HCT116 (cell line): ENCODE data around the gene IQGAP2. TPM values are rescaled to one million over a fixed set of nuclear protein-coding genes. Genes with fewer than 3 reads are reported as not detected.
A peak's percentile ranks its signal among the peaks of the same experiment; 100 is the strongest.

Experiments used
- ATAC-seq: fragments of 200-7000 bp; cut with Tn5 transposase; 2 replicates; pipeline ENCODE4 v1.9.1; 2020; ENCODE audit warnings: mild to moderate bottlenecking, moderate library complexity
- BruUV-seq: library from RNA; stranded (reverse); fragments of 400-500 nt; replicated peaks from 2 replicates; lab custom pipeline; 2021; lab: Mats Ljungman, UMichigan
- CTCF ChIA-PET: fragments of 300-600 bp; sonication (Branson Sonifier 250); formaldehyde crosslinking; loops from one replicate; lab custom pipeline; 2021; ENCODE audit warnings: antibody characterized with exemption; lab: Charles Lee
- POLR2A ChIA-PET: fragments of 300-600, 350-600 bp; sonication (Branson Sonifier 250); formaldehyde crosslinking; loops from one replicate; lab custom pipeline; 2021; ENCODE audit warnings: antibody characterized with exemption; lab: Charles Lee
- RAD21 ChIA-PET, 2 experiments: fragments of 300-600 bp; sonication (Branson Sonifier 250); formaldehyde crosslinking; loops; one replicate each; lab custom pipeline; 2023; ENCODE audit warnings: low total read pairs in 2 of 2; ENCODE audit not compliant: uncharacterized antibody in 2 of 2, unreplicated experiment in 2 of 2, low non-redundant PET in 1 of 2; lab: Charles Lee
- DNase-seq: peaks from one replicate; pipeline ENCODE4 v3.0.0-alpha.2; 2010; ENCODE audit warnings: low read depth, low spot score
- H2AFZ ChIP-seq: fragments of 200-600 bp; shearing (Covaris generic), sonication (generic); 2 replicates; pipeline ENCODE4 v1.6.1; 2017; ENCODE audit warnings: low read depth, mixed run types, mixed read lengths, antibody characterized with exemption, low read length; ENCODE audit not compliant: poor library complexity, severe bottlenecking
- H3K27ac ChIP-seq: 2 replicates; pipeline ENCODE4 v1.5.1; 2012; ENCODE audit warnings: low read depth, low read length
- H3K27me3 ChIP-seq: fragments of 200-600 bp; sonication (generic); 2 replicates; pipeline ENCODE4 v1.6.1; 2016; ENCODE audit warnings: mixed run types, low read length, mixed read lengths; ENCODE audit not compliant: insufficient read depth
- H3K36me3 ChIP-seq, 2 experiments: fragments of 200-500 bp in 1 of 2; fragments of 200-600 bp in 1 of 2; sonication (Bioruptor generic) in 1 of 2; sonication (generic) in 1 of 2; 2 replicates each; pipeline versions ENCODE4 v1.5.1 to v1.6.1; 2014 to 2016; ENCODE audit warnings: low read length in 2 of 2, inconsistent platforms in 1 of 2, mixed read lengths in 1 of 2, mixed run types in 1 of 2; ENCODE audit not compliant: insufficient read depth in 2 of 2, control insufficient read depth in 1 of 2
- H3K4me1 ChIP-seq, 2 experiments: fragments of 200-600 bp in 1 of 2; sonication (generic) in 1 of 2; 2 replicates each; pipeline versions ENCODE4 v1.5.1 to v1.6.1; 2012 to 2017; ENCODE audit warnings: low read length in 2 of 2, inconsistent platforms in 1 of 2, mild to moderate bottlenecking in 1 of 2, mixed read lengths in 1 of 2, mixed run types in 1 of 2, moderate library complexity in 1 of 2; ENCODE audit not compliant: insufficient read depth in 2 of 2, control insufficient read depth in 1 of 2
- H3K4me2 ChIP-seq: fragments of 200-600 bp; sonication (generic); 2 replicates; pipeline ENCODE4 v1.6.1; 2017; ENCODE audit warnings: mixed run types, low read length, mixed read lengths
- H3K4me3 ChIP-seq, 2 experiments: fragments of 200-600 bp in 1 of 2; sonication (generic) in 1 of 2; replicated peaks in 1 of 2; 2 replicates each; pipeline ENCODE4 v1.5.1; 2011 to 2016; ENCODE audit warnings: low read length in 2 of 2, control low read depth in 1 of 2, low read depth in 1 of 2, mild to moderate bottlenecking in 1 of 2, mixed read lengths in 1 of 2, mixed run types in 1 of 2
- H3K79me2 ChIP-seq: fragments of 200-600 bp; sonication (generic); 2 replicates; pipeline ENCODE4 v1.6.1; 2017; ENCODE audit warnings: mild to moderate bottlenecking, mixed run types, low read length, moderate library complexity, mixed read lengths; ENCODE audit not compliant: insufficient read depth
- H3K9ac ChIP-seq: fragments of 200-600 bp; sonication (generic); 2 replicates; pipeline ENCODE4 v1.6.1; 2016; ENCODE audit warnings: low read length, mixed read lengths
- H3K9me2 ChIP-seq: fragments of 200-600 bp; sonication (generic), shearing (Covaris generic); 2 replicates; pipeline ENCODE4 v1.6.1; 2017; ENCODE audit warnings: mixed run types, mild to moderate bottlenecking, moderate library complexity; ENCODE audit not compliant: insufficient read depth
- H3K9me3 ChIP-seq, 2 experiments: fragments of 200-500 bp in 1 of 2; fragments of 200-600 bp in 1 of 2; sonication (Bioruptor generic) in 1 of 2; sonication (generic) in 1 of 2; 2 replicates each; pipeline ENCODE4 v1.6.1; 2014 to 2017; ENCODE audit warnings: low read length in 2 of 2, mixed read lengths in 2 of 2, inconsistent platforms in 1 of 2, low read depth in 1 of 2, mild to moderate bottlenecking in 1 of 2, mixed run types in 1 of 2, moderate library complexity in 1 of 2; ENCODE audit not compliant: control insufficient read depth in 1 of 2, insufficient read depth in 1 of 2
- H4K20me1 ChIP-seq: fragments of 200-600 bp; sonication (generic), shearing (Covaris generic); 2 replicates; pipeline ENCODE4 v1.6.1; 2017; ENCODE audit warnings: mixed run types, mild to moderate bottlenecking, moderate library complexity; ENCODE audit not compliant: insufficient read depth
- CBX3 ChIP-seq: IDR thresholded peaks from 2 replicates; pipeline ENCODE4 v1.6.1; 2012; ENCODE audit warnings: low read depth
- CTCF ChIP-seq, 3 experiments: fragments of 200-600 bp in 1 of 3; sonication (generic) in 1 of 3; IDR thresholded peaks in 2 of 3; conservative IDR thresholded peaks in 1 of 3; 2 replicates each; pipeline ENCODE4 v1.5.1; 2012 to 2017; ENCODE audit warnings: low read depth in 2 of 3, low read length in 2 of 3, antibody characterized with exemption in 1 of 3, borderline replicate concordance in 1 of 3, control low read depth in 1 of 3, mild to moderate bottlenecking in 1 of 3, mixed read lengths in 1 of 3, mixed run types in 1 of 3, moderate library complexity in 1 of 3; ENCODE audit not compliant: insufficient read depth in 1 of 3
- EGR1 ChIP-seq: IDR thresholded peaks from 2 replicates; pipeline ENCODE4 v1.6.1; 2012; ENCODE audit warnings: low read depth
- FOSL1 ChIP-seq: IDR thresholded peaks from 2 replicates; pipeline ENCODE4 v1.6.1; 2012; ENCODE audit warnings: low read depth
- JUND ChIP-seq: IDR thresholded peaks from 2 replicates; pipeline ENCODE4 v1.6.1; 2012
- POLR2AphosphoS5 ChIP-seq: IDR thresholded peaks from 2 replicates; pipeline ENCODE4 v1.6.1; 2011; ENCODE audit warnings: mild to moderate bottlenecking, low read depth, low read length, moderate library complexity
- SIN3A ChIP-seq: IDR thresholded peaks from 2 replicates; pipeline ENCODE4 v1.6.1; 2012; ENCODE audit warnings: low read depth
- SP1 ChIP-seq: IDR thresholded peaks from 2 replicates; pipeline ENCODE4 v1.6.1; 2012; ENCODE audit warnings: low read depth
- SRF ChIP-seq: IDR thresholded peaks from 2 replicates; pipeline ENCODE4 v1.6.1; 2012; ENCODE audit warnings: low read depth
- TCF7L2 ChIP-seq: IDR thresholded peaks from 2 replicates; pipeline ENCODE4 v1.7.0; 2011; ENCODE audit warnings: borderline replicate concordance, inconsistent platforms; ENCODE audit not compliant: insufficient read depth, insufficient read length; ENCODE audit errors: extremely low read depth
- YY1 ChIP-seq: IDR thresholded peaks from 2 replicates; pipeline ENCODE4 v1.6.1; 2011; ENCODE audit warnings: low read length, low read depth, moderate library complexity, mild to moderate bottlenecking; ENCODE audit not compliant: insufficient replicate concordance; ENCODE audit errors: extremely low read depth
- intact Hi-C: fragments of 100-400 bp; cut with micrococcal nuclease; formaldehyde crosslinking; loops from 2 replicates; pipeline ENCODE4 v1.10.0; 2022
- total RNA-seq: library from RNA; stranded (reverse); gene quantifications from one replicate; pipeline ENCODE4 v1.2.1, GENCODE V29; 2021; ENCODE audit not compliant: unreplicated experiment

IQGAP2 gene
- total RNA-seq, 1 experiment from 2014 or later, result 2.0 TPM

GRCh38 chr5:76372323-76373054, 30.6 kb upstream of the IQGAP2 start:
- peak overlapping the region in 1 of 2 experiments; percentile 41; a peak in 2 of 4 replicates for H3K4me3 ChIP-seq
- no peaks in the 10 kb centered on the region for H3K36me3 ChIP-seq
- ATAC-seq (peak; percentile 92), DNase-seq (peak; percentile 88)
- H3K9me3 ChIP-seq, result no peaks in the 10 kb centered on the region
- no TSS peak for BruUV-seq
- H4K20me1 ChIP-seq, result no peaks in the 10 kb centered on the region
- no peaks in the 10 kb centered on the region for H3K79me2 ChIP-seq
- peaks cover 22 to 35% of the 10 kb centered on the region in 2 experiments for H3K4me1 ChIP-seq
- H3K9ac ChIP-seq, result peak overlapping the region; percentile 39; the same call in 1 of the 2 replicates
- H3K9me2 ChIP-seq, result no peaks in the 10 kb centered on the region
- peak; percentile 81 for TF ChIP-seq SP1
- TF ChIP-seq YY1, result no peak
- TF ChIP-seq FOSL1, result peak; percentile 96
- TF ChIP-seq POLR2AphosphoS5, result 0 out of 2 replicates have a peak, but pooled peaks have one; percentile 23
- no peak for TF ChIP-seq EGR1
- peak; percentile 92 for TF ChIP-seq CBX3
- TF ChIP-seq JUND, result peak; percentile 97
- peak; percentile 66 for TF ChIP-seq TCF7L2
- peak; percentile 61; the same call in 1 of the 2 replicates for TF ChIP-seq SIN3A
- no peak for TF ChIP-seq CTCF (IDR thresholded peaks at IDR 0.05 in 2 of 3, conservative IDR thresholded peaks at IDR 0.05 in 1 of 3; ENCODE audit: borderline replicate concordance in 1 of 3, insufficient read depth in 1 of 3, low read depth in 2 of 3, low read length in 2 of 3)
- peak; percentile 48 for TF ChIP-seq SRF
- H3K4me2 ChIP-seq, result peak overlapping the region; percentile 80
- no peaks in the 10 kb centered on the region for H3K27me3 ChIP-seq
- RAD21 ChIA-PET, result no interaction called here
- CTCF ChIA-PET, result interaction anchor here (1.0 kb wide), 1 partner anchor 10 kb away, joined by 6 read pairs; no protein-coding TSS in a partner anchor
- H2AFZ ChIP-seq, result peak overlapping the region; percentile 87
- peak overlapping the region; percentile 76 for H3K27ac ChIP-seq
- intact Hi-C loops, result no loop called here
- POLR2A ChIA-PET, result no interaction called here
